Activated naive CD4-positive, alpha-beta T cell treated with anti-CD3 and anti-CD28 coated beads, Interleukin-2, amount 10 ng/mL, durations not matched to agents 7 days and 5 days (primary cell): Measurements from ENCODE around the gene BTBD16.

Experiments
- CTCF ChIA-PET: fragments of 350-600 bp; sonication (Branson Sonifier 250); formaldehyde crosslinking; loops from one replicate; lab custom pipeline; 2021; ENCODE audit warnings: antibody characterized with exemption; lab: Charles Lee
- DNase-seq: peaks from one replicate; pipeline ENCODE4 v3.0.0-alpha.2; 2020
- H3K27ac Mint-ChIP-seq: one replicate; pipeline ENCODE4 v1.8.0; 2021; ENCODE audit warnings: mild to moderate bottlenecking, moderate library complexity, mixed read lengths
- H3K27me3 Mint-ChIP-seq: one replicate; pipeline ENCODE4 v1.8.0; 2021; ENCODE audit warnings: mild to moderate bottlenecking, mixed read lengths
- H3K36me3 Mint-ChIP-seq: one replicate; pipeline ENCODE4 v1.8.0; 2021; ENCODE audit warnings: mixed read lengths
- H3K4me1 Mint-ChIP-seq: one replicate; pipeline ENCODE4 v1.8.0; 2021; ENCODE audit warnings: mixed read lengths
- H3K4me3 Mint-ChIP-seq: one replicate; pipeline ENCODE4 v1.8.0; 2021; ENCODE audit warnings: mild to moderate bottlenecking, moderate library complexity, mixed read lengths
- H3K9me3 Mint-ChIP-seq: one replicate; pipeline ENCODE4 v1.8.0; 2021; ENCODE audit warnings: mixed read lengths

BTBD16 gene

DNA sequence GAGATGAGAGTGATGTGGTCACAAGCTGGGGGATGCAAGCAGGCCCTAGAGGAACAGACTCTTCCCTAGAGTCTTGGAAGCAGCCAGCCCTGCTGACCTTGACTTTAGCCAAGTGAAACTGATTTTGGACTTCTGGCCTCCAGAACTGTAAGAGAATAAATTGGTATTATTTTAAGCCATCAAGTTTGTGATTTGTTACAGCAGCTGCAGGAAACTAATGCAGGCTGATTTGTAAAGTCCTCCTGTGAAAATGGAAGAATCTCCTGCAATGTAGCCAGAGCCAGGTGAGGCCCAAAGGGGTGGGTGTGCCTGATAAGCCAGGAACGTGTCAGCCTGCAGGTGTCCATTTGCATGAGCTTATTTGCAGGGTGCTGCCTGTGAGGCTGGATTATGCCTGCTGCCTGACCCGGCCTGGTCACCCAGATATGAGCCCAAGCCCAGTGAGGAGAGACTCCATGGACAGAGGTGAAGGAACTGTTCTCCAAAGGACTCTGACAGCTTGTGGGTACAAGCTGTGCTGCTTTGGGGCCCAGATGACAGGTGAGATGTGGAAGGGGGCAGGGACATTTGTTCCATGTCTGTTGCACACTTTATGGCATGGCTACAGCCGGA, 78.8 kb downstream of the BTBD16 start:
- no peak overlapping the region for H3K27ac Mint-ChIP-seq

DNA sequence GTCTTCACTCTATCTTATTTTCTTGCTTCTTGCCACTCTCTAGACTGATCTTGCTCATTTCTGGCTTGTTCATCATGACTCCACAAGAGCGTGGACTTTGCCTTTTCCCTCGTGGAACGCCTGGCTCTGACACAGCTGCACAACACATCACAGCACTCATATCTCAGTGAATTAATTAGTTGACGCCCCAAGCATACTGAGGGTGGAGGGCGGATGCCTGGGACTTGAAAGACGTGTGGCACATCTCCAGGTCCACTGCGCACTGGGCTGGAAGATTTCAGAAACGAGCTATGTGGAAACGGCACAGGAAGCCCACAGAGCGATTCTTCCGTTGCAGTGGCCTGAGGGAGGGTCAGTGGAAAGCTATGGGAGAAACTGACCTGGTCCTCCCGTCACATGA, 79.8 kb downstream of the BTBD16 start:
- no peak for DNase-seq
- H3K36me3 Mint-ChIP-seq: no peaks in the 10 kb centered on the region
- CTCF ChIA-PET: no interaction called here
- no peak overlapping the region for H3K27ac Mint-ChIP-seq
- H3K9me3 Mint-ChIP-seq: no peaks in the 10 kb centered on the region
- peaks cover 21% of the 10 kb centered on the region for H3K27me3 Mint-ChIP-seq
- no peak overlapping the region for H3K4me3 Mint-ChIP-seq
- H3K4me1 Mint-ChIP-seq: no peaks in the 10 kb centered on the region

More for the DNA sequence above, 78.8 kb downstream of the BTBD16 start:
- no peaks in the 10 kb centered on the region for H3K36me3 Mint-ChIP-seq
- no peak for DNase-seq
- H3K27me3 Mint-ChIP-seq: peaks cover 20% of the 10 kb centered on the region
- H3K4me1 Mint-ChIP-seq: no peaks in the 10 kb centered on the region
- CTCF ChIA-PET: no interaction called here
- no peaks in the 10 kb centered on the region for H3K9me3 Mint-ChIP-seq
- H3K4me3 Mint-ChIP-seq: no peak overlapping the region

DNA sequence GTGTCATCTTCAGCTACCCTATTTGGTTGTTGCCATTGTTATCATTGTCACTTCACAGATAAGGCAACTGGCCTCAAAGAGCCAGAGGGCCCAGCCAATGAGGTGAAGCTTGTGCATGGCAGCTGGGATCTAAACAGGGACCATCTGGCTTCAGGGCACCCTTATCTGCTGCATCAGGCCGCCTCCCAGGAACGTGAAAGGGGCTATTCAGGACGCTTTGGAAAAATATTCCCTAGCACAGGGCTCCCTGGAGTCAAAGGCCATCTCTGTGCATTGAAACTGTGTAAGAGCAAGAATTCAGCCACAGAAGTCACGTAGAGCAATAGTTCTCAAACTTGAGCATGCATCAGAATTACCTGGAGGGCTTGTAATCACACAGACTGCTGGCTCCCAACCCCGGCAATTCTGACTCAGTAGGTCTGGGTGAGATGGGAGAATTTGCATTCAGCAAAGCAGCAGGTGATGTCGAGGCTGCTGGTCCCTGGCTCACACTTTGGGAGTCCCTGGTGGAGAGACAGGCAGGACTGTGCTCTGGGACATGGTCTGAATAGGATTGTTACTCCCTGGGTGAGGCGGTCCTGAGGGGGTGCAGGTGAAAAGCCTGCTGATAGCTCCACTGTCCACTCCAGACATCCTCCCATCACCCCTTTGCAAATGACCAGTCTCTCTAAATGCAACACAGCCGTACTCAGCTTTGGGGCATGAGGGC, 81.9 kb downstream of the BTBD16 start:
- H3K27ac Mint-ChIP-seq: no peak overlapping the region
- no peaks in the 10 kb centered on the region for H3K4me1 Mint-ChIP-seq
- no peaks in the 10 kb centered on the region for H3K9me3 Mint-ChIP-seq
- no peaks in the 10 kb centered on the region for H3K36me3 Mint-ChIP-seq
- H3K27me3 Mint-ChIP-seq: peaks cover 21% of the 10 kb centered on the region
- no peak for DNase-seq
- CTCF ChIA-PET: interaction anchor here (0.7 to 1.2 kb wide), 3 partner anchors 10 to 83 kb away, joined by 3 to 4 read pairs (median 3); no protein-coding TSS in a partner anchor
- no peak overlapping the region for H3K4me3 Mint-ChIP-seq

DNA sequence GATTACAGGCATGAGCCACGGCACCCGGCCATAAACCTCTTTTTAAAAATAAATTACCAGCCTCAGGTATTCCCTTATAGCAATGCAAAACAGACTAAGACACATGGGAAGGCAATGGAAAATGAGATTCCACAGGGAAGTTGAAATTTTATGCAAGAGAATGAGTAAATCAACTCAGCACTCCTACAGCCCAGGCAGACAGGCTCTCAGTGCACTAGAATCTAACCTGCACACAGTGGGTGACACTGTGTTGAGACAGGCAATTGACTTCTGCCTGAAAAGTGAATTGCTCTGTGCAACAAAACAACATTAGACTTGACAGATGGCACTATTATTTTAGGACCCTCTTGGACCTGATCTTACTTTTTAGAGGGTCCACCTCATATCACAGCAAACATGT, 83.3 kb downstream of the BTBD16 start:
- Mint-ChIP-seq H3K36me3 (no peaks in the 10 kb centered on the region), H3K27me3 (peaks cover 28% of the 10 kb centered on the region), H3K27ac (no peak overlapping the region), H3K4me1 (no peaks in the 10 kb centered on the region), H3K9me3 (peaks cover 2% of the 10 kb centered on the region), H3K4me3 (no peak overlapping the region)
- CTCF ChIA-PET: interaction anchor here (2.3 kb wide), 1 partner anchor 55 kb away, joined by 6 read pairs; no protein-coding TSS in a partner anchor
- no peak for DNase-seq

DNA sequence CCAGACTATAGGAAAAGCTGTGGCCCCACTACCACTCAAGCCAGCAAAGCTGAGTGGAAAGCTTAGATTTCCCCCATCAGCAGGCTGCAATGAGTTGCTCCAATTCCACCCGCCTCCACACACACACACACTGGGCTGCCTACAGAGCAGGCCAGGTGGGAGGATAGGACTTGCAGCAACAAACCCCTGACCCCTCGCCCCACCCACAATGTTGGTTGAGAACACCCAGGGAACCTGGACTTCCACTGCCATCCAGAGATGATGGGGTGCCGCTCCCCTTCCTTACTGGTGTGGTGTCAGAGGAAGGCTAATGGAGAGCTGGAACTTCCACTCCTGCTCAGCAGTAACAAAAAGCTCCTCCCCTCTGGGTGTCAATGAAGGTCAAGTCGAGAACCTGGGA, 86.6 kb downstream of the BTBD16 start:
- Mint-ChIP-seq H3K27ac (no peak overlapping the region), H3K4me1 (no peaks in the 10 kb centered on the region), H3K36me3 (no peaks in the 10 kb centered on the region), H3K4me3 (no peak overlapping the region), H3K27me3 (peaks cover 25% of the 10 kb centered on the region), H3K9me3 (peaks cover 2% of the 10 kb centered on the region)
- DNase-seq: no peak
- CTCF ChIA-PET: no interaction called here

DNA sequence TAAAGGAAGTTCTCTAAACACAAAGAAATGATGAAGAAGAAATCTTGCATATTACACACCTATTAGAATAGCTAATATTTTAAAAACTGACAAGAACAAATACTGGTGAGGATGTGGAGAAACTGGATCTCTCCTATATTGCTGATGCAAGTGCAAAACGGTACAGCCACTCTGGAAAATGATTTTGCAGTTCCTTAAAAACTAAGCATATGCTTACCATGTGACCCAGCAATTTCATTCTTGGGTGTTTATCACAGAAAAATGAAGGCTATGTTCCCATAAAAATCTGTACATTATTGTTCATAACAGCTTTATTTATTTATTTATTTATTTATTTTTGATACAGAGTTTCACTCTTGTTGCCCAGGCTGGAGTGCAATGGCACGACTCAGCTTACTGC, 88.5 kb downstream of the BTBD16 start:
- no peak overlapping the region for H3K4me3 Mint-ChIP-seq
- no peak overlapping the region for H3K27ac Mint-ChIP-seq
- DNase-seq: no peak
- H3K36me3 Mint-ChIP-seq: no peaks in the 10 kb centered on the region
- CTCF ChIA-PET: interaction anchor here (0.5 to 1.3 kb wide), 2 partner anchors 17 to 460 kb away, joined by 3 to 4 read pairs; no protein-coding TSS in a partner anchor
- peaks cover 23% of the 10 kb centered on the region for H3K27me3 Mint-ChIP-seq
- H3K9me3 Mint-ChIP-seq: peaks cover 2% of the 10 kb centered on the region
- H3K4me1 Mint-ChIP-seq: no peaks in the 10 kb centered on the region

DNA sequence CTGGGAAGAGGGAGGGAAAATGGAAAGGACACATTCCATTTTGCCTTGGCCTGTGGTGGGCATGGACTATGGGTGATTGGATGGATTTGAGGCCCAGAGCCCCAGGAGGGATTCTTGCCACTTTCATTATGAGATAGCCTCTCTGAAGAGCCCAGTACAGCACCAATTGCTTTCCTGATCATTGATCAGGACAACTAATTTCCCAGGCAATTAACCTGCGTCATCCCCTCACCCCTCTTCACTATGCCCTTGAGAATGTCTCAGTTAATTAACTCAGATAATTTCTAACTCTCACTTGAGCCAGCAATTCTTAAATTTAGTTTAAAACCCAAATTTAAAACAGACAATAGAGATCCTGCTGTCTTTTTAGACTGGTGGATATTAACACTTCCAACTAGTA, 90.0 kb downstream of the BTBD16 start:
- Mint-ChIP-seq H3K27me3 (peaks cover 19% of the 10 kb centered on the region), H3K4me3 (no peak overlapping the region), H3K4me1 (no peaks in the 10 kb centered on the region), H3K36me3 (no peaks in the 10 kb centered on the region), H3K27ac (no peak overlapping the region), H3K9me3 (peaks cover 2% of the 10 kb centered on the region)
- no peak for DNase-seq
- CTCF ChIA-PET: interaction anchor here (1.3 kb wide), 1 partner anchor 18 kb away, joined by 3 read pairs; no protein-coding TSS in a partner anchor

DNA sequence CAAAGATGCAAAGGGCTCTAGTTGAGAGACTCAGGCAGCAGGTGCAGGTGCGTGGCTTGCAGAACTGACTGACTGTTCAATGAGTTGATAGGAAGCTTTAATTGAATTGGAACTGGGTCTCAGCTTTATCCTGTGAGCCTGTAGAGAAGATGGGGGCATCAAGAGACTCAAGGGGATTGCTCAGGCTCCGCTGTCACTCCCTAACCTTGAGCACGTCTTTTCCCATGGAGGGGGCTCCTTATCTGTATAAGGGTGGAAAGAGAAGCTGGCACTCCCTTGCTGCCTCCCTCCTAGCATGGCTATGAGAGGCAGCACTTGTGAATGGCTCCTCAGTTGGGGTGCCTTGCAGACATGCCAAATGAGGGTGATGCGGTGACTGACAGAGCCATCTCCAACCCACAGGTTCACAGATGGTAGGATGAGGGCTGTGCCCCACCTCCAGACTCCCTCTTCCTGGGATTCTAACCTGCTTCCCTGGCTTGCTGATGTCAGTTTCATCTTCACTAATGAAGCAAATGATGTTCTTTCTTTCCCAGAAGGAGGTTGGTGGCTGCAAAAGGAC, 91.0 kb downstream of the BTBD16 start:
- Mint-ChIP-seq H3K4me1 (no peaks in the 10 kb centered on the region), H3K27ac (no peak overlapping the region), H3K36me3 (no peaks in the 10 kb centered on the region), H3K27me3 (peaks cover 25% of the 10 kb centered on the region), H3K4me3 (no peak overlapping the region), H3K9me3 (peaks cover 2% of the 10 kb centered on the region)
- DNase-seq: no peak
- CTCF ChIA-PET: no interaction called here

DNA sequence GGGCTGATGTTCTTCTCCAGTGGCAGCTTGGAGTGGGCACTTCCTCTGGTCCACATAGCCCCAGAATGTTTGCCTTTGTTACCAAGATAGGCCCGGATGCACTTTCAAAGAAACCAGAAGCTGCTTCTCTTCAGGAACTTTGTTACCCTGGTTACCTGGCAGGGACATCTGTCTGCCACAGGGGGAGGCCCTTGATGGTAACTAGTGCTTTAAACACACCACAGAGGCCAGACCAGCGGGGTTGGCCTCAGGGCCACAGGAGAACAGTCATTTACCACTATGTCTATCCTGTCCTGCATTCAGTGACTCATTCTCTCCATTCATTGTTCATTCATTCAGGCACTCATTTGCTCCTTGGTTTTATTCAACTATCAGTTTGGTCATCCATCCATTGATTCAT, 91.5 kb downstream of the BTBD16 start:
- no peaks in the 10 kb centered on the region for H3K4me1 Mint-ChIP-seq
- peaks cover 2% of the 10 kb centered on the region for H3K9me3 Mint-ChIP-seq
- DNase-seq: no peak
- H3K36me3 Mint-ChIP-seq: no peaks in the 10 kb centered on the region
- no peak overlapping the region for H3K4me3 Mint-ChIP-seq
- H3K27ac Mint-ChIP-seq: no peak overlapping the region
- H3K27me3 Mint-ChIP-seq: peaks cover 28% of the 10 kb centered on the region
- CTCF ChIA-PET: no interaction called here

DNA sequence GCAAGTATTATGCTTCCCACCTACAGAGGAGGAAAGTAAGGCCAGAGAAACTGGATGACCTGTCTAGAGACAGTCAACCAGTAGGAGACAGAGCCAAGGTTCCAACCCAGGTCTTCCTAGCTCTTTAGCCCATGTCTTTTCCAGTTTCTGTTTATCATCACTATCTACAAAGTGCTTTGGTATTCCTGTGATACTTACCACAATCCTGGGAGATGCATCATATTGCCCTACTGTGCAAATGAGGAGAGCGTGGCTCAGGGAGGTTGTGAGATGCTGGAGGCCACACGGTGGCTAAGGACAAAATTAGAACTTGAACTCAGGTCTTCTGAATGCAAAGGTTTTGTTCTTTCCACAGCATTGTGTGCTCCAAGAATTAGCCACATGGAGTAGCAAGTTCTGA, 92.2 kb downstream of the BTBD16 start:
- peaks cover 2% of the 10 kb centered on the region for H3K9me3 Mint-ChIP-seq
- no peak overlapping the region for H3K4me3 Mint-ChIP-seq
- H3K27ac Mint-ChIP-seq: no peak overlapping the region
- no peak for DNase-seq
- CTCF ChIA-PET: no interaction called here
- H3K36me3 Mint-ChIP-seq: no peaks in the 10 kb centered on the region
- no peaks in the 10 kb centered on the region for H3K4me1 Mint-ChIP-seq
- H3K27me3 Mint-ChIP-seq: peaks cover 33% of the 10 kb centered on the region

DNA sequence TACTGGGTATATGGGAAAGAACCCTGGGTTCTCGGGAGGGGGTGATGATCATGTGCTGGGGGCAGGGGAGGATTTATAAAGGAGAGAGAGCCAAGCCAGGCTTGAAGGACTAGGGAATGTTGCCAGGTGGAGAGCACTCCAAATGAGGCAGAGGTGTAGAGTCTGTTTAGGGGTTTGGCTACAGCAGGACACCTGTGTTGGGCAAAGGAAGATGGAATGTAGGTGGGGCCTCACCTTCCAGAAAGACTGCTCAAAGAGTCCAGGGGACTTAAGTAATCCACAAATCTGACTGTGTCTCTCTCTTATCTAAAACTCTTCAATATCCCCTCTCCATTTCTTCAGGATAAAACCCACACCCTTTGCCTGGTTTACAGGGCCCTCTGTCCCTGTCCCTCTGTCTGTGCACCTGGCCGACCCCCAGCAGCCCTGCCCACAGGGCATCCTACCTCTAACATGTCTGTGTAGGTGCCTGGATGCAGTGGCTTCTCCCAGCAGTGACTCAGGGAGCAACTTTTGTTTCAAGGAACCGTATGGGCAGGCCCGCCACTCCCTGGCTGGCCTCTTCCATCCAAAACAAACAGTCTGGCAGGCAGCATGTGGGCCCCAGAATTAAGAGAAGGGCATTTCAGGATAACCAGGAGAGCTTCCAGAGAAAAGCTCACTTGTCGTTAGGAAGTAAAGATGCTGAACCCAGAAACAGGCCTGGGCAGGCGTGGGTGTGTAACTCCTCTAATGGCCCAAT, 92.8 kb downstream of the BTBD16 start:
- CTCF ChIA-PET: no interaction called here
- peaks cover 35% of the 10 kb centered on the region for H3K27me3 Mint-ChIP-seq
- H3K27ac Mint-ChIP-seq: no peak overlapping the region
- no peaks in the 10 kb centered on the region for H3K36me3 Mint-ChIP-seq
- H3K4me3 Mint-ChIP-seq: no peak overlapping the region
- H3K9me3 Mint-ChIP-seq: peaks cover under 1% of the 10 kb centered on the region
- H3K4me1 Mint-ChIP-seq: no peaks in the 10 kb centered on the region
- no peak for DNase-seq

DNA sequence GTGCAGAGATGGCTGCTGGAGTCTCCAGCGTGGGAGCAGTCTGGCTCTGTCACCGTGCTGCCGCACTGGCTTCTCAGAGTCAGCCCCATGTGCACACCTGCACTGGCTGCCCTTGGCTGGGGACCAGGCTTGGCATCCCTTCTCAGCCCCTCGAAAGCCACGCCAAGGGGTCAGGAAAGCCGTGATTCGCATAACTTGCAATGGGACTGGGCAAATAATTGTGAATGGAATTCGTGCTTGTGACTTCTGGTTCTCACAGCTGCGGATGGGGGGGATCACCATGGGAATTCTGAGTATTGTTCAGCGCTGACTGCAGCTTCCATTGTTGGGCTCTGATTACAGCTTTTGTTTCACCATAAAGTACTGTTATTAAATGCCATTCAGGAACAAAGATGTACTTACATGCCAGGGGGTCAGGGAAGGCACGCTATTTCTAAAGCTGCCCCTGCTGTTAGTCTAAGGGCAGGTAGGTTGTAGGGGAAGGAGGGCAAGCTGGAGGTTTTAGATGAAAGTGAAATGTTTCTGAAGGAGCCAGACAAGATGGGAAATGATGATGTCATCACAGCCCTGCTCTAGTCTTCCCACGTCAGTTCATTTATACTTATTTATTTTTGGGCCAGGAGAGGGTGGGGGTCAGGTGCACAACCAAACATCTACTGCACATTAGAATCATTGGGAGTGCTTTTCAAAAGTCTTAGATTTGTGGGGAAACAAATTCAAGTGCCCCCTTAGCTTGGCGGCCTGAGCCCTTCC, 97.6 kb downstream of the BTBD16 start:
- no peaks in the 10 kb centered on the region for H3K36me3 Mint-ChIP-seq
- DNase-seq: no peak
- peaks cover 4% of the 10 kb centered on the region for H3K4me1 Mint-ChIP-seq
- no peak overlapping the region for H3K4me3 Mint-ChIP-seq
- peaks cover 56% of the 10 kb centered on the region for H3K27me3 Mint-ChIP-seq
- CTCF ChIA-PET: interaction anchor here (1.1 kb wide), 1 partner anchor 66 kb away, joined by 3 read pairs; no protein-coding TSS in a partner anchor
- H3K27ac Mint-ChIP-seq: no peak overlapping the region
- no peaks in the 10 kb centered on the region for H3K9me3 Mint-ChIP-seq

DNA sequence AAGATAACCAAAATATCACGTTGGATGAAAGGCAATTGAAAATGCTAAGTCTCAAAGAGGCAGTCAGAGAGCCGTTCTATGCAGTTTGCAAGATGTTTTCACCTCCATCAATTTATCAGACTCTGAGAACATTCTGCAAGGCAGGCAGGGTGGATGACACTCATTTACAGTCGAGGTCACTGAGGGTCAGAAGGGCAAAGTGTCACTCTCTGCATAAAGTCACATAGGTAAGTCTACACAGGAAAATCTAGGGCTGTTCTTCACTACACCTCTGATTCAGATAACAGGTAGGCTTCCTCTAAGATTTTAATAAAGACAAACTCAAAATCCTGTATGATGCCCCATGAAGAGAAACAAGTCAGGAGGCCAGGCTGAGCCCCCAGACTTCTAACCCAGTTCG, 102.0 kb downstream of the BTBD16 start:
- Mint-ChIP-seq H3K36me3 (peaks cover 4% of the 10 kb centered on the region), H3K27ac (no peak overlapping the region), H3K9me3 (no peaks in the 10 kb centered on the region), H3K27me3 (peaks cover 52% of the 10 kb centered on the region), H3K4me1 (peaks cover 26% of the 10 kb centered on the region), H3K4me3 (no peak overlapping the region)
- no peak for DNase-seq
- CTCF ChIA-PET: interaction anchor here (1.2 kb wide), 1 partner anchor 62 kb away, joined by 4 read pairs; no protein-coding TSS in a partner anchor
